ENCODE measurements around the gene UTS2R.
"Not testable (repeated sequence)": the region's sequence is repeated elsewhere in the genome, so short reads cannot be mapped to it uniquely, and the experiment has no call there.

Gene UTS2R

DNA sequence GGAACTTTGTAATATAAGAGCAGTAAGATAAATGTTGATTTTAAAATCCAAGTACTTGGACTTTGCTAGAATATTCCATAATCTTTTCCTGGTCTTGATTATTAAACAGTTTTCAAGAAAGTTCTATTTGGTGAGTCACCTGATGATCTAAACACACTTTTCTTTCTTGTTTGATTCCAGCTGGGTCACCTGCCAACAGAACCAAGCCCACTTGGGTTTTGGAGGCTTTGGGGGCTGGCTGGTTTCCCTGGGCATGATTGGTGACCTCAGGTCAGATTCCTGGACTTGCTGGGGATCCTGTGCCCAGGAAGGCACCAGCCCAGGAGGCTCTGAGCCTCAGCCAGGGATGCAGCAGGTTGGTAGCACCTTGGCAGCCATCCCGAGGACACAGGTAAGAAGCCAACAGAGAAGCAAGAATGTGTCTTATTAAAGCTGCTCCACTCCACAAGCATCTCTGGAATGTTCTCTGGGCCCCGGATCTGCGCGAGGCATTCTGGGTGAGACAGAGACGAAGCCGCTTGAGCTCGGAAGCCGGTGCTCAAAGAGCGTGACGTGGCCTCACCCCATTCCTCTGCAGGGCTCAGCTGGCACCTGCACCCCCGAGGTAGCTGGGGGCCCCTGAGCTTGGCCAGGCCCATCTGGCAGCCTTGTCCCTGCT, 15.7 kb upstream of the UTS2R start:
- no peak for DNase-seq

DNA sequence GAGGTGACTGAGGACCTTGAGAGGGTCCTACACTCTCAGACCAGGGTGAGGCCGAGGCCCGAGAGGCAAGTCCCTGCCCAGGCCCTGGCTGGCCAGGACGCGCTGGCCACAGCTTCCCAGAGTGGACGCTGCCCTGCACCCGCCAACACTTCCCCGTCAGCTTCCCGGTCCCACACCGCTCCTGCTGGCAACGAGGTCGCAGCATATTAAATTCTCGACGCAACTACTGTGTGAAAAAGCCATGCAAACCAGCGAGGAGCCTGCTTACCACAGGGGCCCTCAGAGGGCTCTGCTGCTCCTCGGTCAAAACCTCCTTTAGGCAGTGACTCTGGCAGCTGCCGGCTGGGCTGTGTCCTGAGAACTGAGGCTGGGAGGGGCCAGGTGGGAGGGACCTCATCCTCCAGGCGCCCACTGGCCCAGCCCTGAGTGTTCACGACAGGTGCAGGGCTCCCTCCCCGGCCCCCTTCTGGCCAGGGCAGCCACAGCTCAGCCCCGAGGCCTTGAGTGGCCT, 14.7 kb upstream of the UTS2R start:
- DNase-seq, result no peak

DNA sequence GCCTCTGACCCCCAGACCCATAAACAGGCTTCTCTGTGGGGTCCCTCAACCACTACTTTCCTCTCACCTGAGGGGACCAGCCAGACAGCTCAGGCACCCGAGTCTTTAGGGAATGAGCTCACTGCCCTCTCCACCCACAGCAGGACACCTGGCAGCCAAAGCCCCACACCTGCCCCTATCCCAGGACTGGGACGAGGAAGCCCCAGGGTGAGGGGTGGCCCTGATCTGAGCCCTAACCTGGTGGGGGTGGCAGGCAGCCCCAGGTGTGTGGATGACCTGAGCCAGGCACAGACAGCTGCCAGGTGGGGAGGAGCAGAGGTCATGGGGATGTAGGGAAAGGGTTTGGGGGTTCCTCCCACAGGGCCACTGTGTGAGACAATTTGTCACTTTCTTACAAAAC, 14.2 kb upstream of the UTS2R start:
- DNase-seq, result no peak

DNA sequence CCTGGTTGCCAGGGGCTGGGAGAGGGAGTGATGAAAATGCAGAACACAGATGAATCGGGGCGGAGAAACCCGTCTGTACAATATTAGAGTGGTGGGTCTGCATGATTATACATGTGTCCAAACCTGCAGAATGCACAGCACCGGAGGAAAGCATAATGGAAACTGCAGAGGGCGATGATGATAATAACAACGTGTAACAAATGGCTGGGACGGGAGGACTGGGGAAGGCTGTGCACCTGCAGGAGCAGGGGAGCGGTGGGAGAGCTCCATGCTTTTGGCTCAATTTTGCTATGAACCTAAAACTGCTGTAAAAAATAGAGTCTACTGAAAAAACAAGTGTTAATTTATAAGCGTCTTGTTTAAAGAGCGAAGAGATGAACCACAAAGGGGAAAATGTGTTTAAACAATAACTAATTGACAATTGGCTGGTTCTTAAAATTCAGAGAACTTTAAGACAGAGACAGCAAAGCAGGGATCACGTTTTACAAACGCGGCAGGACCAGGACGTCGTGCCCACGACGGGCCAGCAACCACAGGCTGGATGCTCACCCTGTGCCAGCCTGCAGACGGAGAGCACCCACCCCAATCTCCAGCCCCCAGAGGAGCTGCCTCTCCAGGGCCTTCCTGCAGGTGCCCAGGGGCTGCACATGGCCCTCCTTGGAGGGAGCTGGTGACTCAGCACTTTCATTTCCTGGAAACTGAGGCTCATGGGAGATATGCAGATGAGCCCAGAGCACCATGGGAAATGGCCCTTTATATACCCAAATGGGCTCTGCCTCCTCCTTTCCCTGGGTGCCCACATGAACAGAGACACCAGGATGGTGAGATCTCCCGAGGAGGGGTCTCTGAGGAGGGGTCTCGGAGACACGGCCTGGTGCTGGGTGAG, 12.9 kb upstream of the UTS2R start, which contains the start of gene TEX19:
TEX19 (plus strand) TSS at position 783 of the 886 bp plus-strand sequence. CDS start 2,904 bp downstream, outside the sequence.
- DNase-seq, result no peak

DNA sequence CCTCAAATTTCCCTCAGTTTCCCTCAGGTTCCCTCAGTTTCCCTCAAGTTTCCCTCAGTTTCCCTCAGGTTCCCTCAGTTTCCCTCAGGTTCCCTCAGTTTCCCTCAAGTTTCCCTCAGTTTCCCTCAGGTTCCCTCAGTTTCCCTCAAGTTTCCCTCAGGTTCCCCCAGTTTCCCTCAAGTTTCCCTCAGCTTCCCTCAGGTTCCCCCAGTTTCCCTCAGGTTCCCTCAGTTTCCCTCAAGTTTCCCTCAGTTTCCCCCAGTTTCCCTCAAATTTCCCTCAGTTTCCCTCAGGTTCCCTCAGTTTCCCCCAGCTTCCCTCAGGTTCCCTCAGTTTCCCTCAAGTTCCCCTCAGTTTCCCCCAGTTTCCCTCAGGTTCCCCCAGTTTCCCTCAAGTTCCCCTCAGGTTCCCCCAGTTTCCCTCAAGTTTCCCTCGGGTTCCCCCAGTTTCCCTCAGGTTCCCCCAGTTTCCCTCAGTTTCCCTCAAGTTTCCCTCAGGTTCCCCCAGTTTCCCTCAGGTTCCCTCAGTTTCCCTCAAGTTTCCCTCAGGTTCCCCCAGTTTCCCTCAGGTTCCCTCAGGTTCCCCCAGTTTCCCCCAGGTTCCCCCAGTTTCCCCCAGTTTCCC, 12.0 kb upstream of the UTS2R start:
- not testable (repeated sequence) for DNase-seq

DNA sequence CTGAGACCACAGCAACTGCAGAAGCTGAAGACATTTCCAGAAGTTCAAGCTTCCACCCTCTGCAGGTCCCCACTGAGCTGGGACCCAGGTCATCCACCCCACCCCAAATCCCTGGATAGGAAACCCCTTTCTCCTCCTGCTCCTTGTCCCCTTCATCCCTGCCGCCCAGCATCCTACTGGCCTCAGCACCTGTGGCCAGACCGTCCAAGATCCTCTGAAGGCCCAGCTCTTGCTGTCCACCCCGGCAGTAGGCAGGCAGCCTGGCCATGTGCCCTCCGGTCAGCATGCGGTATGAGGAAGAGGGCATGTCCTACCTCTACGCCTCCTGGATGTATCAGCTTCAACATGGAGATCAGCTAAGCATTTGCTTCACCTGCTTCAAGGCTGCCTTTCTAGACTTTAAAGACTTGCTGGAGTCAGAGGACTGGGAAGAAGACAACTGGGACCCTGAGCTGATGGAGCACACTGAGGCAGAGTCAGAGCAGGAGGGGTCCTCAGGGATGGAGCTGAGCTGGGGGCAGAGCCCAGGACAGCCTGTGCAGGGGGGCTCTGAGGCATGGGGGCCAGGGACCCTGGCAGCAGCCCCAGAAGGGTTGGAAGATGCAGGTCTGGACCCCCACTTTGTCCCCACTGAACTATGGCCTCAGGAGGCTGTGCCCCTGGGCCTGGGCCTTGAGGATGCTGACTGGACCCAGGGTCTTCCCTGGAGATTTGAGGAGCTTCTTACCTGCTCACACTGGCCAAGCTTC, 9.5 kb upstream of the UTS2R start:
- DNase-seq, result no peak

DNA sequence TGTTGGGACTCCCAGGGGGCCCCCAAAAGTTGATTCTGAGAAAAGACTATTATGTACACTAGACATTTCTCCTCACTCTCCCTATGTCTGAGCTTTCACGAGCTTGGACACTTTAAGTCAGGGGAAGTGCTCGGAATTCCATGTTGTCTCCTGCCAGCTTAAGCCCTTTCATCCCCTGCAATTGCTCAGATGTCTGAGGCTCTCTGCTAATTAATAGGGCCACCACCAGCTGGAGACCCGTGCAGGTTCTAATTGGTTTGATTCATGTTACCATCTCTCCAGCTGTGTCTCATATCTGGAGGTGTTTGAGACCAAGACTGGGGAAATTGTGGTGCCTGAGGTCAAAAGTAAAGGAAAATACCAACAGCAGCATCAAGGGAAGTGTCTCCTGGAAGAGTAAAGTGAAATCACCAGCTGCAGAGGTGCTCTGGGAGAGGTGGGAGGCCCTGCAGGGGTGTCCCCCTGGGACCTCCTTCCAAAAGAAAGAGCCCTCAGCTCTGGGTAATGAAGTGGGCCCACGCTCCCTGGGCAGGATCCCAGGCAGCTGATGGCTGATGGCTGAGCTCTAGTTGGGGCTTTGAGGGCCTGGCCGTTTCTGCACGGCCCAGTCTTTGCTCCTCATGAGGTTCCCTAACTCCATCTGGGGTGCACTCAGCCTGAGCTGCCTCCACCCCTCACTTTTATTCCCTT, 5.8 kb upstream of the UTS2R start:
- DNase-seq, result no peak

DNA sequence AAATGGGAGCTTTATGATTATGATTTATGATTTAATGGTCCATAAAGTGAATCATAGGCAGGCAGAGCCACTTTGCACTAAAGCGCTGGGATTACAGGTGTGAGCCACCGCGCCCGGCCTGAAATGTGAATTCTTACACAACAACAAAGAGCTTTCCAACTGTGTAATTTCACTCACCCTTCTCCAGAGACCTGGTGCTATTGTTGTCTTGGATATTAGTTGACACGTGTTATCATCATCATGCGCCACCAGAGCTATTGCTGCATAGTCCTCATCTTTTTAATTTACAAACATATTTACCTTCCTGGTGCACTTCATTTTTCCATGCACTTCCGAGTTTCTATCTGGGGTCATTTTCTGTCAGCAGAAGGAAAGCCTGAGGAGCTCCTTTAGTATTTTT, 4.8 kb upstream of the UTS2R start:
- no peak for DNase-seq

DNA sequence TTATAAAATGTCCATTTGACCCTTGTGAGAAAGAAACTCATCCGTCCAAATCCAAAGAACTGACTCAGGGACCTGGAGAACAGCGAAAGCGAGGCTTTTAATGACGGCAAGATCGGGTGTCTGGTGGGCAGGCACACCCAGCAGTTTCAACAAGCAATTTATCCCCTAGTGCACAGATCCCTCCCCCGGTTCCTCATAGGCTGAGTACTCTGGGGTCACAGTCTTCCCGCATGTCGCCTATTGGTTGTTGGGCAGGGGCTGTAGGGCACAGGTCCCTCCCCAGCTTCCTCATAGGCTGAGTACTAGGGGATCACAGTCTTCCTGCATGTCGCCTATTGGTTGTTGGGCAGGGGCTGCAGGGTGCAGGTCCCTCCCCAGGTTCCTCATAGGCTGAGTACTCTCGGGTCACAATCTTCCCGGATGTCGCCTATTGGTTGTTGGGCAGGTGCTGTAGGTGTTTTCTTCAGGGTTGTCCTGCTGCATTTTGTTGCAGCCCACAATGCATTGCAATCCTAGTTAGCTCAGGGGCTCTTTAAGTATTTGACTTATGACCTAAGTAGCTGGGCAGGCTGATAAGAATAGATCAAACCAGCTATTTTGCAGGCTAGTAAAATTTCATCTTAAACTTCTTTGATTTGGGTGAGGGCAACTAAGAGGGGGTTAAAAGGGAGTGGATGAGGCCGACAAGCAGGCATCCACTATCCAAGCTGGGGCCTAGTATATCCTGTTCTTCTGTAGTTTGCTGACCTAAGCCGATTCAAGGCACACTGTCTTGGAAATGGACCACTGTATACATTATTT, 3.6 kb upstream of the UTS2R start:
- DNase-seq, result no peak

DNA sequence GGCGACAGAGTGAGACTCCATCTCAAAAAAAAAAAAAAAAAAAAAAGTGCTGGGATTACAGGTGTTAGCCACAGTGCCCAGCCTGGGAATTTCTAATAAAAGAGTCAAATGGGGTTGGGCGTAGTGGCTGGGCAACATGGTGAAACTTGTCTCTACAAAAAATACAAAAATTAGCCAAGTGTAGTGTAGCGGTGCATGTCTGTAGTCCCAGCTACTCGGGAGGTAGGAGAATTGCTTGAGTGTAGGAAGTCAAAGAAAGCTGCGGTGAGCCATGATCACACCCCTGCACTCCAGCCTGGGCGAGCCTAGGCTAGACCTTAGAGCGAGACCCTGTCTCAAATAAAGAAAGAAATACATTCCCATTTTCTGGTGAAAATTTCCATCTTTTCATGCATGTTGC, 2.4 kb upstream of the UTS2R start:
- DNase-seq, result no peak

DNA sequence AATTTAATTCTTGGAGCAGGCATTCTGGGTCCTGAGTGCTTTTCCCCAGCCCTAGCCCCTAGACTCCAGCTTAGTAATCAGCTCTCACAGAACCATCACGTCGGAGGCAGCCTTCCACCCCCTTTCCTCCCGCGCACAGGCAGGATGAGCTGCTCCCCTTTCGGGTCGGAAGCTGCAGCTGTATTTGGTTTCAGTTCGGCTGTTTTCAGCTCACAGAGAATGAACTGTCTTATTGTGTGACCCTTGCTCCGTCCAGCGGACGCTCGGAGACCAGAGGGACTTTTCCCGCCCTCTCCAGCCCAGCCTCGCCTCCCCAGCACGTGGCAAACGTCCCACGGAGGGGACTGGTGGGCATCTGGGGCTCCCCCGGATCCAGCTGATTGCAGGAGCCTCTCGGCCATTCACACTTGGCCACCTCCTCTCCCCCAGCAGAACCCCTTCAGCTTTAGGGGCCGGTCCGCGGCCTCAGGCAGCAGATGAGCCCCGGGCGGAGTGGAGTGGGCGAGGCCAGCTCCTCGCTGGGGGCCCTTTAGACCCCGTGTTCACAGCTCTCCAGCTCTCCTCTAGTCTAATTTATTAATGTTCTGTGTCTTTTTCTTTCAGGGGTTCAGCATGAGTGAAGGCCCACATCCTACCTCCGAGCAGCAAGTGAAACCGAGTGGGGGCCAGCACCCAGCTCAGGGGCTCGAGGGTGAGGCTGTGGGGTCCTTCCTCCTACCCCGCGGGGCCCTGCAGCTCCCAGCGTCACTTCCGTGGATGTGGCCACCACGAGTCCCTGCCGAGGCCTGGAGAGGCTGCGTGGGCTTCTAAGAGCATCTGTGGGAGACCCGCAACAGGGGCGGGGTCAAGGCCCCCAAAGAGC, 863 bp upstream of the UTS2R start:
- DNase-seq, result no peak

DNA sequence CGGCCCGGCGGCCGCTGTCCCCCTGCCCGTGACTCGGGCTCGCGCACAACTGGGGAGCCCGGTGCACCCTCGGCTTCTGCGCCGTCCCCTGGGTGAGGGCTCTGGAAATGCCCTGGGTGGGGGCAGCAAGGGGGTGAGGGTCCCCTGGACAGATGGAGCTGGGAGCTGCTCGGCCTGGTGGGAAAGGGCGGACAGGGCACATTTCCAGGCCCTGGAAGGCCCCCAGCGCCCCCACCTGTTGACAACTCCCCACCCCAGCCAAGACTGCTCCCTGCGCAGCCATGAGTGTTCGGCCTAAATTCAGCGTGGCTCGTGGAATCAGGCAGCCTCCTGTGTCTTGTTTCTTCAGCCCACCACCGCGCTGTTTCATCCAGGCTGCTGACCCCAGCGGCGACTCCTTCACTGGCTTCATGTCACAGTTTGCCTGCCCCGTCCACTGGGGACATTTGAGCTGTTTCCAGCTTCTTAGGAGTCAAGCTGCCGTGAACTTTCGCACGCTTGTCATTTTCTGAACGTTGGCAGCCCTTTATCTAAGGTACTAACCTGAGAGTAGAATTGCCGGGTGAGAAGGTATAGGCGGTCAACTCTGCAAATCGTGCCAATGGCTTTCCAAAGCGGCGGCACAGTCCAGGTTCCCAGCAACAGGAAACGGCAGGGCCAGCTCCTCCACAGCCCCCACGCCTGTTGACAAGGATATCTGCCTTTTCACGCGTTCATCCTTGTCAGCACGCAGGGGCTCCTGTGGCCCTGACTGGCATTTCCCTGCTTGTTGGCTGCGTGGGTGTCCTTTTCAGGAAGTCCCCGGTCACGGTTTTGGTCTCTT, 895 bp downstream of the UTS2R start:
- no peak for DNase-seq

DNA sequence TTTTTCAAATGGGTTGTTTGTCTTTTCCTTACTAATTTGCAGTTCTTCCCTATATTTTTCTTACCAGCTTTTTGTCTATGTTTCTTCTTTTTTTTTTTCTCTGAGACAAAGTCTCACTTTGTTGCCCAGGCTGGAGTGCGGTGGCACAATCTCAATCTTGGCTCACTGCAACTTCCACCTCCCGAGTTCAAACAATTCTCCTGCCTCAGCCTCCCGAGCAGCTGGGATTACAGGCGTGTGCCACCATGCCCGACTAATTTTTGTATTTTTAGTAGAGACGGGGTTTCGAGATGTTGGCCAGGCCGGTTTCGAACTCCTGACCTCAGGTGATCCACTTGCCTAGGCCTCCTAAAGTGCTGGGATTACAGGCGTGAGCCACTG, 1.5 kb downstream of the UTS2R start:
- not testable (repeated sequence) for DNase-seq

DNA sequence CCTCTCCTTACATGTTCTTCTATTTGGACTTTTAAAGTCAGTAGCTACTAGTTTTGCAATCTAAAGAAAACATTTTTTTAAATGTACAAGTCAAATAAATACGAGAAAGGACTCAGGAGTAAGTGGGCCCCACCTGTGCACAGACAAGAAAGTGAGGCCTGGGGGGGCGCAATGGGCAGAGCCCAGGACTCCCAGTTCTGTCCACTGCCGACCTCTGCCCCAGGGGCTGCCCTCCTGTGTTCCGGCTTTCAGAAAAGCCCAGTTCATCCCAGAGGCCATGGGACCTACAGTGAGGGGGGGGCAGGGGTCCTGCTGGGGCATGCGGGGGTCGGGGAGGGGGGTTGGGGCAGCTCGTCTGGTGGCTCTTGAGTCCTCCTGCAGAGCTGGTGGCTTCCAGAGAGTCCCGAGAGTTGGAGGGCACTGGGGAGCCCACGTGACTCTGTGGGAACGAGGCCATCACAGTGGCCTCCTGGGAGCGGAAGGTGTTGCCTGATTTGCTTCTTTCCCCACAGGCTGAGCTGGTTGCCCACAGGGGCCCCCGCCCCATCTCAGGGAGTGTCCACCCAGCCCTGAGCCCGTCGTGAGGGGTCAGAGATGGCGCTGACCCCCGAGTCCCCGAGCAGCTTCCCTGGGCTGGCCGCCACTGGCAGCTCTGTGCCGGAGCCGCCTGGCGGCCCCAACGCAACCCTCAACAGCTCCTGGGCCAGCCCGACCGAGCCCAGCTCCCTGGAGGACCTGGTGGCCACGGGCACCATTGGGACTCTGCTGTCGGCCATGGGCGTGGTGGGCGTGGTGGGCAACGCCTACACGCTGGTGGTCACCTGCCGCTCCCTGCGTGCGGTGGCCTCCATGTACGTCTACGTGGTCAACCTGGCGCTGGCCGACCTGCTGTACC, 2.4 kb downstream of the UTS2R start:
- DNase-seq, result no peak

DNA sequence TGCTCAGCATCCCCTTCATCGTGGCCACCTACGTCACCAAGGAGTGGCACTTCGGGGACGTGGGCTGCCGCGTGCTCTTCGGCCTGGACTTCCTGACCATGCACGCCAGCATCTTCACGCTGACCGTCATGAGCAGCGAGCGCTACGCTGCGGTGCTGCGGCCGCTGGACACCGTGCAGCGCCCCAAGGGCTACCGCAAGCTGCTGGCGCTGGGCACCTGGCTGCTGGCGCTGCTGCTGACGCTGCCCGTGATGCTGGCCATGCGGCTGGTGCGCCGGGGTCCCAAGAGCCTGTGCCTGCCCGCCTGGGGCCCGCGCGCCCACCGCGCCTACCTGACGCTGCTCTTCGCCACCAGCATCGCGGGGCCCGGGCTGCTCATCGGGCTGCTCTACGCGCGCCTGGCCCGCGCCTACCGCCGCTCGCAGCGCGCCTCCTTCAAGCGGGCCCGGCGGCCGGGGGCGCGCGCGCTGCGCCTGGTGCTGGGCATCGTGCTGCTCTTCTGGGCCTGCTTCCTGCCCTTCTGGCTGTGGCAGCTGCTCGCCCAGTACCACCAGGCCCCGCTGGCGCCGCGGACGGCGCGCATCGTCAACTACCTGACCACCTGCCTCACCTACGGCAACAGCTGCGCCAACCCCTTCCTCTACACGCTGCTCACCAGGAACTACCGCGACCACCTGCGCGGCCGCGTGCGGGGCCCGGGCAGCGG, 3.2 kb downstream of the UTS2R start:
- no peak for DNase-seq

DNA sequence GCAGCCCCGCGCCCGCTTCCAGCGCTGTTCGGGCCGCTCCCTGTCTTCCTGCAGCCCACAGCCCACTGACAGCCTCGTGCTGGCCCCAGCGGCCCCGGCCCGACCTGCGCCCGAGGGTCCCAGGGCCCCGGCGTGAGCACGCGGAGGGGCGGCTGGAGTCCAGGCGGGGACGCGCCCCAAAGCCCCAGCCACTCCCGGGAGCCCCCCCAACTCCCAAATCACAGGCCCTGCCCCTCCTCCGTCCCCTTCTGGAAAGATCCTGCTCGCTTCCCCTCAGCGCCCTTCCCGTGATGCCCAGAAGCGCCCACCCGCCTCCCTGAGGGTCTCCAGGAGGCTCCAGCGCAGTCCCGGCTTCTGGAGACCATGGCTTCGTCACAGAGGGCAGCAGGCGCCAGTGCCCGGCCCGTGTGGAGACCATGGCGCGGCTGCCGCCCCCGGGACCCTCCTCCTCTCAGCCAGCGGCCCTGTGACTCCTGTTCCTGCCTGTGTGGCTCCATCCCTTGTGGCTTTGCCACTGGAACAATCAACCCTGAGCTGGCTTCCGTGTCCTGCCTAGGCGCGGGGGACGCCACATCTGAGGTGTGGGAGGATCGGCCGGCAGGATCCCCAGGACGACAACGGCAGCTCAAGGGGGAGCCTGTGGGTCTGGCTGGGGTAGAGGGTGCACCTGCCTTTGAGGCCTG, 3.9 kb downstream of the UTS2R start:
- no peak for DNase-seq
